Stimulated activated CD8-positive, alpha-beta memory T cell treated with anti-CD3 and anti-CD28 coated beads, Interleukin-4, amount 100 ng/mL, for 4 hours (primary cell): Measurements from ENCODE around the gene BBOX1.
"Not testable (repeated sequence)": the region's sequence is repeated elsewhere in the genome, so short reads cannot be mapped to it uniquely, and the experiment has no call there.

Source experiments
- DNase-seq, 2 donors: peaks; one replicate each; pipeline ENCODE4 v3.0.0-alpha.2; 2020; ENCODE audit warnings: low read depth in 2 of 2, low spot score in 1 of 2

Gene BBOX1

DNA sequence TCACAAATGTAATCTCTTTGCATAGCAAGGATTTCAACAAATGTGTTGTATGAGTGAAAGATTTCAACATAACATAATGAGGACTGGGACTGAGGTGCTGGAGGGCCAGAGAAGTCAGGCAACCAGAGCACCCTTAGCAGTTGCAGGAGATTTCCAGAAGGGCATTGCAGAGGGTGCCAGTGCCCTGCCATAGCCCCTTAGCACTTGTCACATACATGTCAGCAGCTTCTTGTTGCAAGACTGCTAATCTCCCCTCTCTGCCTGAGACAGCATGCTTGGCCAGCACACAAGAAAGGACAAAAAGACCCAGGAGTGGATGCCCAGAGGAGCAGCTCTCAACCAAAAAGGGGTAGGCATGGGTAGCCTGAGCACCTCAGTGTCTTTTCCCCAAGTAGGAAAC is 43.2 kb downstream of the BBOX1 start:
- no peak for DNase-seq

DNA sequence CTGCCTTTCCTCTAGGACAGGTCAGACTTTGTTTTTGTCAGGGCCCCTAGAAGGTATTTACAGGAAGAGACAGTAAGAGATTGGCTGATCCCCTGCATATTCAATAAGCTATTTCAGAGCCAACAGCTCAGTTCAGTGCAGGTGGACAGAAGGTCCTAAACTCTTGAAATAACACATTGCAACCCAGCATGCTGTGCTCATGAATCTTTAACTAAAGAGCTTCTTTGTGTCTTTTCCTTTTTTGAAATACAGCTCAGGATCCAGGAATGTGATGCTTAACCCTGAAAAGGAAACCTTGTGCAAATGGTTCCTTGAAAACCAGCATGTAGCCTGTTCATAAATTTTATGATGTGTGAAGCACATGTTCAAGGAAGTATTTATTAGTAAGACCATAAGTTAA is 43.9 kb downstream of the BBOX1 start:
- no peak for DNase-seq

DNA sequence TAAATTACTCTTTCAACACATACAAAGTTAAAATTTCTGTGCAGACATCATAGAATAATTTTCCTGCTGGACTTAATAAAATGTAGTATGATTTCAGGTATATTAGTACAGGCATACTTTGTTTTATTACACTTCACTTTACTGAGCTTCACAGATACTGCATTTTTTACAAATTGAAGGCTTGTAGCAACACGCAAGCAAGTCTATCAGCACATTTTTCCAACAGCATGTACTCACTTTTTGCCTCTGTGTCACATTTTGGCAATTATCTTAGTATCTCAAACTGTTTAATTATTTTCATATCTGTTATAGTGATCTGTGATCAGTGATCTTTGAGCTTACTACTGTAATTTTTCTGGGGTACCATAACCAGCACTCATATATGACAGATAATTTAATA is 44.5 kb downstream of the BBOX1 start:
- no peak for DNase-seq

DNA sequence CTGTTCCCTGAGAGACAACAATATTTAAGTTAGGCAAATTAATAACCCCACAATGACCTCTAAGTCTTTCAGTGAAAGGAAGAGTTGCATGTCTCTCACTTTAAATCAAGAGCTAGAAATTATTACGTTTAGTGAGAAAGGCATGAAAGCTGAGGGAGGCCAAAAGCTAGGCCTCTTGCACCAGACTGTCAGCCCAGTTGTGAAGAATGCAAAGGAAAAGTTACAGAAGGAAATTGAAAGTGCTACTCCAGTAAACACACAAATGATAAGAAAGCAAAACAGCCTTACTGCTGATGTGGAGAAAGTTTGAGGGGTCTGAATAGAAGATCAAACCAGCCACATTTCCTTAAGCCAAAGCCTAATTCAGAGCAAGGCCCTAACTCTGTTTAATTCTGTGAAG is 45.0 kb downstream of the BBOX1 start:
- DNase-seq = no peak

DNA sequence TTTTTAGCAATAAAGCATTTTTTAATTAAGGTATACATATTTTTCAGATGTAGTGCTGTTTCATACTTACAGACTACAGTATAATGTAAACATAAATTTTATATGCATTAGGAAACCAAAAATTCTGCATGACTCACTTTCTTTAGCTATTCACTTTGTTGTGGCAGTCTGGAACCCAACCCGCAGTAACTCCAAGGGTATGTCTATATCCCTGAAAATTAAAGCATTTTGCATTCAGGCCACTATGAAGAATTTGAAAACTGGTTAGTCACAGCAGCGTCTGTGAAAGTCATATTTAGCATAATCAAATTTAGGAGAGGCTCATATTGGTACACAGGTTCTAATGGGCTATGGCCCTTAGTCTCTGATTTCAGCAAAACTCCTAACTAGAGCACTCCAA is 46.8 kb downstream of the BBOX1 start:
- DNase-seq = no peak

DNA sequence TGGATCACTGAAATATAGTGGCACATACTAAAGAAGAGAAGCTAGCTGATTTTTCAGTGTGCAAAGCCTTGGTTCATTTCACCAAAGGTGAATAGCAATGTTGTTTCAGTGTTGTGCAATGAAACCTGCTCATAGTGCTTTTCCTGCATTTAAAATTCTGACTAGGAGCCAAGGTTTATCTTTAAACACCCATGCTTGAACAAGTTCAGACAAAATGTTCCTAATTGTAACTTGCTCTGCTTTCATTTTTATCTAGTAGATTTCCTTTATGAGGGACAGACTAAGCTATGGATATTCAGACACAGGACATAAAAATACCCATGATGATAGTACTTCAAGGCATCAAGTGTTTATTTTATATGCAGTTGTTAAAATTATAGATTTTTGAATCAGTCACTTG is 47.7 kb downstream of the BBOX1 start:
- no peak for DNase-seq

DNA sequence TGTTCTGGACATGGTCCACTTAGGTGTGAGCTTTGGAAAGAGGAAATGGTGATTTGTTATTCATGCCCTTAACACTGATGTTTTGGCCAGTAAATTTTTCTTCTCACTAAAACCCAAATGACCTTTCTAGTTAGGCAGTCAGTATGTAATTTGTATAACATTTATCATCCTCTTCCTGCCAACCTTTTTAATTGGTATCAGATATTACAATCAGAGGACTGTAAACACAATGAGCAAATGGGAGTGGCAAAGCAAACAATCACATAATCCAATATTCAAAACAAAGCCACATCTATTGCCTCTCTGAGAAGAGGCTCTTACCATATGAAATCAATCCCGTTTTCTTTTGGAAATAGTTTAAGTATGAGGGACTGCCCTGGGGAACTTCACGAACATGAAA is 49.1 kb downstream of the BBOX1 start:
- DNase-seq = no peak

DNA sequence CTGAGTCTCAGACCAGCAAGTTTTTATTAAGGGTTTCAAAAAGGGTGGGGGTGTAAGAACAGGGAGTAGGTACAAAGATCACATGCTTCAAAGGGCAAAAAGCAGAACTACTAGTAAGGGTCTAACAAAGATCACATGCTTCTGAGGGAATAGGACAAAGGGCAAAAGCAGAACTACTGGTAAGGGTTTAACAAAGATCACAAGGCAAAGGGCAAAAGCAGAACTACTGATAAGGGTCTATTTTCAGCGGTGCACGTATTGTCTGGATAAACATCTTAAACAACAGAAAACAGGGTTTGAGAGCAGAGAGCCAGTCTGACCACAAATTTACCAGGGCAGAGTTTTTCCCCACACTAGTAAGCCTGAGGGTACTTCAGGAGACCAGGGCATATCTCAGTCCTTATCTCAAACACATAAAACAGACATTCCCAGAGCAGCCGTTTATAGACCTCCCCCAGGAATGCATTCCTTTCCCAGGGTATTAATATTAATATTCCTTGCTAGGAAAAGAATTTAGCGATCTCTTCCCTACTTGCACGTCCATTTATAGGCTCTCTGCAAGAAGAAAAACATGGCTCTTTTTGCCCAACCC is 49.8 kb downstream of the BBOX1 start:
- DNase-seq = not testable (repeated sequence)

DNA sequence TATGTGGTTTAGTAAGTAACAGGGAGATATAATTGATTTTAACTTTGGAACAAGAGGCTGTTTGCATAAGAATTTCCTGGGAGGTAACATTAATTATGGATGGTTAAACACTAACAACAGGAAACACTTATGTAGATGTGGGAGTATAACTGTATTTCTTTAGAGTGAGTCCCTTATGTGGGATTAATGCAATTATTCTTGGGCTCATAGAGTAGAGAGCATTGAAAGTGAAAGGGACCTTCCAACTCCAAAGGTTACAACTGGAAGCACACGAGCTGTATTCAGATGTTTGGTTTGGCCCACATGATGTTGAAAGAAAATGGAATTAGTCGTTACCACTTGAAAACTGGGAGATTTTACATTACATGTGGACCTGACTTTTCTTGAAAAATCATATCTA is 53.5 kb downstream of the BBOX1 start:
- no peak for DNase-seq

DNA sequence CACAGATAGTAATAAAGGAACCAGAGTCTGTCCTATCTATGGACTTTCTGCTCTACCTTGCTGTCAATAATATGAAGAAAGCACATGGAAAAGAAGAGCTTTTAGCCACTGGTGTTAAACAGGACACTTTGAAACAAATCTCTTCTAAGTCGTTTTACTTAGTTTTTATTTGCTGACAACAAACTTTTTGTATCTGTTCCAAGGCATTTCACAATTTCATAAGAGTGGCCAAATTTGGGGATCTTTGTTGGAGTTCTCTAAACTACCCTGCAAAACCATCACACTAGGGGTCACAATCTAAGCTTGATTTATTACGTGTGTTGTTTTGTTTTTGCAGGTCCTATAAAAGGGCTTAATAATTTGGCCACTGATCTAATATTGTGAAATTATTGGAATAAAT is 54.4 kb downstream of the BBOX1 start:
- DNase-seq = no peak

DNA sequence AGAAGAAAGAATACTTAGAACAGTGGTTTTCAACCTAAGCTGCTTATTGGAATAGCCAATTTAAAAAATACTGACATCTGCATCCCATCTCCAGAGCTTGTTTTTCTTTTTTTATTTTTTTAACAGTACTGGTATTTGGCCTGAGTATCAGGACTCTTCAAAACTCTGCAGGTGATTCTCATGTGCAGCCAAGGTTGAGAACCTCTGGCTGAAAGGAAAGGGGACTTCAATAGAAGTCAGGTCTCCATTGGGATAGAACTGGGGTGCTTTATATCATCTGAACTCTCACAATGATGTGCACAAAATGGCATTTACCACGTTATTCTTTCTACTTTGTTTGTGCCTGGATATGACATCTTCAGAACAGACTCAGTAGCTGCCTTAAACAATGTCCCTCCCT is 55.3 kb downstream of the BBOX1 start:
- DNase-seq = no peak

DNA sequence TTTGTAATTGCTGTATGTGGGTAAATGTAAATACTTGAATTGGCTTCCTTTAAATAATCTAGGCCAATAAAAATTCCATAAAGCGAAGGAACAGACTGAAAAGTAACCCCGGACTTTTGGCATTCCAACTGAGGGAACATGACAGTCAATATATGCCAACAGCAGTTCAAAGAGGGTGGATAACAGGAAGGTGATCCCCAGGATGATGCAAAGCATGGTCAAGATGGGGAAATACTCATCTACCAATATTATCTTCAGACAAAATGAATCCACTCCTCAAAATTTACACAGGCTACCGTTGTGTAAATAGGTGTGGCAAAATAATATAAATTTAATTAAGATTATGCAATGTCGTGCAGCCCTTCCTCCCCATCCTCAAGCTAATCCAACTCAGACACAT is 56.9 kb downstream of the BBOX1 start:
- no peak for DNase-seq

DNA sequence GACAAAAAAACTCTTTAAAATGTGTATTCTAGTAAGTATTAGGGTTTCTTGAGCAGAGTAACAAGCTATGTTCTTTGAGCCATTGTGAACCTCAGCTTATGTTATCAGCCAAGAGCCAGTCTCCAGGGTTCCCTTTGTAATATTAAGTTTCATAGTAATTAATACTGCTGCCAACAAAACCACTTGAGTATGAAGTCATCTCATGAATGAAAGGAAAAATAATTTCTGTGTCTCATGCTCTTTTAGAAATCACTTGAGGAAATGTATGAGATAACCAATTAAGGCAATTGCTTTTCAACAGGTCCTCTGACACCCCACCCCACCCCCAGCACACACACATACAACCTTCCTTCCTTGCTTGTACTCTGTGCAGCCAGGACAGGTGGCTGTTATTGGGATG is 59.9 kb downstream of the BBOX1 start:
- no peak for DNase-seq

DNA sequence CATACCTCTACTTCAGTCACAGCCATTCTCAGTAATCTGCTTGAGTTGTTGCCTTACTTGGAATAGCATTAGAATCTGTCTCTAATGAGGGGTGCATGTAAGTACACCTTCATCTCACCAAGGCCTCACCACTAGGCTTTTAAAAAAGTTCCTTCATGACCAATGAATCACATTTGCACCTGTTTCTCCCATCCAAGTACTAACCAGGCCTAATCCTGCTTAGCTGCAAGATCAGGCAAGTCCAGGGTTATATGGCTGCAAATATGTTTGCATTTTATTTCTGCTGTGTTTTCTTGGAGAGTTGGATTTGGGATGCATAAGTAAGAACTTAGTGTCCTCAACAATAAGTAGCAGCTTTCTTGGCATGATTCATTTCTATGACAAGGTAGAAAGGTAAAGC is 66.9 kb downstream of the BBOX1 start:
- no peak for DNase-seq

DNA sequence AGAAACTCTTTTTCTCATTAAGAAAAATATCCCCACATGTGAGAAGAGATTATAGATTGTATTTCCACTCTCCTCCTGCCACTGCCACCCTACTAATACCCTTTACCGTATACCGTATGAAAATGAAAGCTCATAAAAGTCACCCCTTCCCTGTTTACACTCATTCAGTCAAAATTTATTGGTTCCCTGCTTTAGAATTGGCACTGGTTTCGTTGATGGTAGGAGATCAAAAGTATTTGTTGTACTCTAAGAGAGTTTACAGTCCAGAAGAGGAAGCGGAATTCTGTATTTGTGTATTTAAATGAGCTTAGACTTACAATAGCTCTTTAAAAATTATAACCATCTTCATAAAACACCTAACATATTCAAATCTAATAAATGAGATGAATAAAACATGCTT is 68.2 kb downstream of the BBOX1 start:
- no peak for DNase-seq

DNA sequence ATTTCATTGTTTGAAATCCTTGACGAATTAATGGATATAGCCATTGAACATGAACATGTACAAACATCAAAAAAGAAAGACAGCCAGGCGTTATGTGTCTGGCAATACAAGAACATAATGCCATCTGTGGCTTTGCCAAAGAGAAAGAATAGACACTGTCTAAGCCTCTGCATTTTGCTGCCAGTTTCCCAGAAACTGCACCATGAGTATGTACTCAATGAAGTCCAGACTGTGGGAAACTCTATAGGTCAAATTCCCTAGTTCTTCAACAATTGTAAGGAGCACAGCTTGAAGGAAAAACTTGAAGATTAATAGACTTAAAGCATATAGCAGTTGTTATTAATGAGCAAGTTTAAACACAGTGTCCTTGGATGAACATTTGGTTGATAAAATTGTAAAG is 71.3 kb downstream of the BBOX1 start:
- DNase-seq = no peak

DNA sequence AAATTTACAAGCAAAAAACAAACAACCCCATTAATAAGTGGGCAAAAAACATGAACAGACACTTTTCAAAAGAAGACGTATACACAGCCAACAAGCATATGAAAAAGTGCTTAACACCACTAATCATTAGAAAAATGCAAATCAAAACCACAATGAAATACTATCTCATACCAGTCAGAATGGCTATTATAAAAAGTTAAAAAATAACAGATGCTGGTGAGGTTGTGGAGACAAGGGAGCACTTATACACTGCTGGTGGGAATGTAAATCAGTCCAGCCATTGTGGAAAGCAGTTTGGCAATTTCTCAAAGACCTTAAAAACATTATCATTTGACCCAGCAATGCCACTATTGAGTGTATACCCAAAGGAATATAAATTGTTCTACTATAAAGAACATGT is 72.3 kb downstream of the BBOX1 start:
- DNase-seq = no peak

DNA sequence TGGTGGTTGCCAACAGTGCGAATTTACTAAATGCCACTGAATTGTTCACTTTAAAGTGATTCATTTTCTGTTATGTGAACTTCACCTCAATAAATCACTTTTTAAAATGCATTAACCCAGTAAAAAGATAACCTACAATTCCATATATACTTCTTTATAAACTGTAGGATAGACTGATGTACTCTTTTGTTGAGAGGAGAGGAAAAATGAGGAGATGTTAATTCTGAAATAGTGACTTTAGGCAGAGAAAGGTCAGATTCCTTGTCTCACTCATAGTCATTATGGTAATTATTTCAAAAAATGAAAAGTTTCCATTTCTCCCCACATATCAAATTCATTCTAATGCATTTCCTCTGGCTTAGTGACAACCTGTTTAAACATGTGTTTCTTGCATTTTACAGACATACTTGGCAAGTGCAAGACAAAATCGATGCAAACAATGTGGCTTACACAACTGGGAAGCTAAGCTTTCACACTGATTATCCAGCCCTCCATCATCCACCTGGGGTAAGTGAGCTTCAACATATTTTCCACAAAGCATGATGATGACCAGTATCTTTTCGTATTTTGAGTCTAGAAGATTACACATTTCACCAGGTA is 74.5 kb downstream of the BBOX1 start:
- DNase-seq = no peak

DNA sequence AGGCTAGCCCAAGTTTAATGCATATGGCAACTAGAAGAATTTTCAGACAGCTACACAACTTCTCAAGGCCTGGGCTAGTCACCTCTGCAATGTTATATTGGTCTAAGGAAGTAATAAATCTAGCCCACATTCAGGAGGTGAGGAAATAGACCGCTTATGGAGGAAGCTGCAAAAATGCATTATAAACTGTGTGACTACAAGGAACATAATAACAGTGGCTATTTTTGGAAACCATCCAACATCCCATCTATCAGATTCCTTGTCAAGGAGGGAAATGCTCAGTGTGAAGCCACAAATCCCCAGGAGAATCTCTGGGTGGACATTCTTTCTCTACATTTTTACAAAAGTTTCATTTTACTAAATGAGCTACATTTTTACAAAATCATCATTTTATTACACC is 76.1 kb downstream of the BBOX1 start:
- no peak for DNase-seq

DNA sequence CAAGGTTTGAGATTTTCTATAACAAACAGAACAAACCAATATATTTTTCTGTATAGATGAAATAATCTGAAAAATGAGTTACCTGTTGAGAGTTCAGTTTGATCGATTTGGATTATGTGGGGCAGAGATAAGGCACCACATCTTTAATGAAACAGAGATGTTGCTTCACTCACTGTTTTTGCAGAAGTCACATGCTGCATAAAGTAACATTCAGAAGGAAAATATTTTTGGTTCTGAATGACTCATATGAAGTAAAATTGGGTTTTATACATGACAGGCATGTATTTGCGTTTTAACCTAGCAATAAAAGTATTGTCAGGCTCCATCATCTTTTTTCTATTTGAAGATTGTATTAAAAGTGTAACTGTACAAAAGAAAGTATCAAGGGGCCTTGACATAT is 77.8 kb downstream of the BBOX1 start:
- DNase-seq = no peak

DNA sequence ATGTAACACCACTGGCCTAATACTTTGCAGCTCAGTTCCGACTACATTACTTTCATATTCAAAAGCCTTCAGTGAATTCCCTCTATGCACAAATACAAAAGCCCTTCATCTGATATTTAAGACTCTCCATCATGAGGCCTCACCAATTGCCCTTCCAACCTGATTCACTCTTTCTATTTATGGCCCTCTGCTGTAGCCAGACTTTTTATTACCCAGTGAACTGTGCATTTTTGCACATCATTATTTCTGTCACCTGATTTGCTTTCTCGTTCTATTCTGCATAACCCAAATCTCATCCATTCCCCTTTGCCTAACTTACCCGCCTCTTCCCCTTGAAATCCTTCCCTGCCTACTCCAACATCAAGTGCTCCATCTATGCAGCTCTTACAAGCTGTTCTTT is 78.3 kb downstream of the BBOX1 start:
- DNase-seq = no peak

DNA sequence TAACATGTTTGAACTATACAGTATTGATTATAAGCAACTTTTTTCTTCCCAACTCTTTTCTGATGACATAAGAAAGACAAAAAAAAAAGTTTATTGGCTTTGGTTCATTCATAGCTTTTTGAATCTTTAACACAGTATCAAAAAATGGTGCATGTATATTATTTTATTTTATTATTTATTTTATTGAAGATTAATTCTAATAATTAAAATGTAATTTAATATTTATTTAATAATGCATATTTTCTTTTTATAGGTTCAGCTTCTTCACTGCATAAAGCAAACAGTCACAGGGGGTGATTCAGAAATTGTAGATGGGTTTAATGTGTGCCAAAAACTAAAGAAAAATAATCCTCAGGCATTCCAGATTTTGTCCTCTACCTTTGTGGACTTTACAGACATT is 78.8 kb downstream of the BBOX1 start:
- DNase-seq = no peak

DNA sequence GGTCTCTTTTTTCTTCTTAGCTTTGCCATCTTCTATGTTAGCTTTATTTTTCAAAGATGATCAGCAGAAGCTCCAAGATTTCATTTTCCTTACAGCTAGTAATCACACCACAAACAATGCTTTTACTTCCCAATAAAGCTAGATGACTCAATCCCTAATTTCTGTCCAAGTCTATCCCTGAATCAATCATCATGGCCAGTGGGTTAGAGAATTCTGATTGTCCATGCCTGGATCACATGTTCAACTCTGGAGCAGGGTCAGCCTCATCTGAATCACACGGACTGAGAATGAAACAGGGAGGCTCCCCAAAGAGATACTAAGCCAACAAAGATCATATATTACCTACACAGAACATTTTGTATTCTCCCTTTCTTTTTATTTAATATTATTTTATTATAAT is 79.6 kb downstream of the BBOX1 start:
- no peak for DNase-seq

DNA sequence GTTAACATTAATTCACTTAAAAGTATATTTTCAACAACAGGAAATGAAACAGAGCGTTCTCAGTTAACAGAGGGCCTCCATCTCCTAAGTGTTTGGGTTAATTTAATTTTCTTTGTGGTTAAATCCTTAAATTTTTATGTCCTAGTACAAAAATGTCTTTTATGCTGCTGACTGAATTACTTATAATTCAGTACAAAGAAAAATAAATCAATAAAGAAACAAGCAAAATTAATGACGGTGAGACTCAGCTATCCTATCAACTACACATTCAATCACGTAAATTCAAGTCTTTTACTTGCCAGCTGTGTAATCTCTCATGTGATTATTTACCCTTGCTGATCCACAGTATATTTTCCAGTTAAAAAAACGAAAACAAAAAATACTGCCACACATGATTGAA is 81.4 kb downstream of the BBOX1 start:
- no peak for DNase-seq
